ENCODE results near the gene MMD2. TPM values are rescaled to one million over a fixed set of nuclear protein-coding genes. Genes with fewer than 3 reads are reported as not detected.
"Not testable (repeated sequence)": the region's sequence is repeated elsewhere in the genome, so short reads cannot be mapped to it uniquely, and the experiment has no call there.

Gene MMD2
- total RNA-seq (2014; rRNA removed; shearing (Covaris generic)): not detected in 2 replicates
- not detected in 2 replicates for polyA plus RNA-seq (2014; cell fraction: nucleus; rRNA removed)

GRCh38 chr7:4958477-4959301 lies at the start of gene MMD2:
Gene MMD2 (minus strand): TSS chr7:4959187. CDS start chr7:4959017, 170 bp downstream.
- DNase-seq (ENCODE audit: extremely low read depth, low read depth): no peak

- no peak for DNase-seq (ENCODE audit: extremely low read depth, low read depth)
Measured at GRCh38 chr7:5005066-5005465, 46.1 kb upstream of the MMD2 start.

- DNase-seq (ENCODE audit: extremely low read depth, low read depth): no peak
Measured at GRCh38 chr7:5001911-5002310, 42.9 kb upstream of the MMD2 start.

- DNase-seq (ENCODE audit: extremely low read depth, low read depth): no peak
Measured at GRCh38 chr7:5001003-5001402, 42.0 kb upstream of the MMD2 start.

- no peak for DNase-seq (ENCODE audit: extremely low read depth, low read depth)
Measured at GRCh38 chr7:4999369-4999950, 40.5 kb upstream of the MMD2 start.

GRCh38 chr7:4998910-4999309 lies 39.9 kb upstream of the MMD2 start:
- DNase-seq (ENCODE audit: extremely low read depth, low read depth): no peak

- no peak for DNase-seq (ENCODE audit: extremely low read depth, low read depth)
Measured at GRCh38 chr7:4998244-4998643, 39.3 kb upstream of the MMD2 start.

- no peak for DNase-seq (ENCODE audit: extremely low read depth, low read depth)
Measured at GRCh38 chr7:4996696-4997222, 37.8 kb upstream of the MMD2 start.

GRCh38 chr7:4995429-4995969 lies 36.5 kb upstream of the MMD2 start:
- no peak for DNase-seq (ENCODE audit: extremely low read depth, low read depth)

- DNase-seq (ENCODE audit: extremely low read depth, low read depth): no peak
Measured at GRCh38 chr7:4993471-4993870, 34.5 kb upstream of the MMD2 start.

GRCh38 chr7:4982741-4983140 lies 23.8 kb upstream of the MMD2 start:
- not testable (repeated sequence) for DNase-seq (ENCODE audit: extremely low read depth, low read depth)

GRCh38 chr7:4981295-4981890 lies 22.4 kb upstream of the MMD2 start:
- not testable (repeated sequence) for DNase-seq (ENCODE audit: extremely low read depth, low read depth)

- DNase-seq (ENCODE audit: extremely low read depth, low read depth): not testable (repeated sequence)
Measured at GRCh38 chr7:4975626-4976025, 16.6 kb upstream of the MMD2 start.

GRCh38 chr7:4973728-4974198 lies 14.8 kb upstream of the MMD2 start:
- DNase-seq (ENCODE audit: extremely low read depth, low read depth): peak; percentile 90

- DNase-seq (ENCODE audit: extremely low read depth, low read depth): not testable (repeated sequence)
Measured at GRCh38 chr7:4972446-4972845, 13.5 kb upstream of the MMD2 start.

GRCh38 chr7:4965295-4966022 lies 6.5 kb upstream of the MMD2 start:
- no peak for DNase-seq (ENCODE audit: extremely low read depth, low read depth)

GRCh38 chr7:4964506-4964905 lies 5.5 kb upstream of the MMD2 start:
- DNase-seq (ENCODE audit: extremely low read depth, low read depth): no peak

GRCh38 chr7:4962872-4963775 lies 4.1 kb upstream of the MMD2 start:
- DNase-seq (ENCODE audit: extremely low read depth, low read depth): no peak

GRCh38 chr7:4960363-4960762 lies 1.4 kb upstream of the MMD2 start:
- DNase-seq (ENCODE audit: extremely low read depth, low read depth): no peak
